ENCODE data around the gene WDR6.

WDR6 gene

GRCh38 chr3:49013738-49014660 is 6.8 kb downstream of the WDR6 start:
- H3K36me3 Mint-ChIP-seq (ENCODE audit: insufficient read depth) = peaks cover 49% of the 10 kb centered on the region
- no peak overlapping the region for H3K4me3 Mint-ChIP-seq
- ATAC-seq (replicated peaks) (peak; percentile 26), DNase-seq (no peak)
- peaks cover 18 to 38% of the 10 kb centered on the region in 2 donors for H3K4me1 Mint-ChIP-seq (ENCODE audit: low read depth in 2 of 2)
- H3K27ac Mint-ChIP-seq = no peak overlapping the region
- no peaks in the 10 kb centered on the region for H3K9me3 Mint-ChIP-seq
- H3K27me3 Mint-ChIP-seq = no peaks in the 10 kb centered on the region

- H3K27me3 Mint-ChIP-seq = no peaks in the 10 kb centered on the region
- no peak for DNase-seq
- no peak overlapping the region for H3K4me3 Mint-ChIP-seq
- ATAC-seq (replicated peaks) = no peak
- H3K9me3 Mint-ChIP-seq = no peaks in the 10 kb centered on the region
- peaks cover 12 to 35% of the 10 kb centered on the region in 2 donors for H3K4me1 Mint-ChIP-seq (ENCODE audit: low read depth in 2 of 2)
- H3K27ac Mint-ChIP-seq = peak overlapping the region in 1 of 2 donors; percentile 84
- H3K36me3 Mint-ChIP-seq (ENCODE audit: insufficient read depth) = peaks cover 45% of the 10 kb centered on the region
Observed at GRCh38 chr3:49015072-49015471, 7.9 kb downstream of the WDR6 start.

GRCh38 chr3:49015765-49016164 is 8.6 kb downstream of the WDR6 start:
- Mint-ChIP-seq H3K27ac (peak overlapping the region in 1 of 2 donors; percentile 84), H3K36me3 (ENCODE audit: insufficient read depth) (peaks cover 45% of the 10 kb centered on the region)

GRCh38 chr3:49016414-49017228 is 9.4 kb downstream of the WDR6 start:
- H3K4me3 Mint-ChIP-seq = peak overlapping the region in 1 of 2 donors; percentile 91
- peaks cover 12 to 41% of the 10 kb centered on the region in 2 donors for H3K4me1 Mint-ChIP-seq (ENCODE audit: low read depth in 2 of 2)
- DNase-seq = no peak
- no peak for ATAC-seq (replicated peaks)
- peak overlapping the region; percentile 76 to 83 for H3K27ac Mint-ChIP-seq
- H3K27me3 Mint-ChIP-seq = no peaks in the 10 kb centered on the region
- no peaks in the 10 kb centered on the region for H3K9me3 Mint-ChIP-seq
- H3K36me3 Mint-ChIP-seq (ENCODE audit: insufficient read depth) = peaks cover 47% of the 10 kb centered on the region

More at GRCh38 chr3:49015765-49016164, 8.6 kb downstream of the WDR6 start:
- Mint-ChIP-seq H3K4me3 (peak overlapping the region in 1 of 2 donors; percentile 36), H3K4me1 (ENCODE audit: low read depth in 2 of 2) (peaks cover 15 to 41% of the 10 kb centered on the region in 2 donors), H3K9me3 (no peaks in the 10 kb centered on the region), H3K27me3 (no peaks in the 10 kb centered on the region)
- no peak for DNase-seq
- no peak for ATAC-seq (replicated peaks)

GRCh38 chr3:49017229-49017970 is 10.2 kb downstream of the WDR6 start:
- no peaks in the 10 kb centered on the region for H3K9me3 Mint-ChIP-seq
- H3K36me3 Mint-ChIP-seq (ENCODE audit: insufficient read depth) = peaks cover 46% of the 10 kb centered on the region
- peak overlapping the region; percentile 86 to 91 for H3K4me3 Mint-ChIP-seq
- H3K27me3 Mint-ChIP-seq = no peaks in the 10 kb centered on the region
- ATAC-seq (replicated peaks) (no peak), DNase-seq (no peak)
- peak overlapping the region; percentile 76 to 83 for H3K27ac Mint-ChIP-seq
- H3K4me1 Mint-ChIP-seq (ENCODE audit: low read depth in 2 of 2) = peaks cover 8 to 43% of the 10 kb centered on the region in 2 donors

GRCh38 chr3:49017971-49018706 is 10.9 kb downstream of the WDR6 start, which contains the start of gene DALRD3:
Gene DALRD3, minus strand, starts transcription at chr3:49018580. Its CDS starts 16 bp downstream, at chr3:49018564.
- DNase-seq (peak in 2 of 3 experiments; percentile 54 to 57), ATAC-seq (replicated peaks) (peak; percentile 23)
- Mint-ChIP-seq H3K27ac (peak within 1 kb of the TSS; percentile 76 to 83), H3K9me3 (no peaks in the 10 kb centered on the region), H3K4me3 (peak within 1 kb of the TSS; percentile 91 to 96), H3K4me1 (ENCODE audit: low read depth in 2 of 2) (peaks cover 13 to 48% of the 10 kb centered on the region in 2 donors), H3K36me3 (ENCODE audit: insufficient read depth) (peaks cover 47% of the 10 kb centered on the region), H3K27me3 (no peaks in the 10 kb centered on the region)

- peaks cover 14 to 43% of the 10 kb centered on the region in 2 donors for H3K4me1 Mint-ChIP-seq (ENCODE audit: low read depth in 2 of 2)
- no peaks in the 10 kb centered on the region for H3K27me3 Mint-ChIP-seq
Observed at GRCh38 chr3:49018707-49019006, 11.5 kb downstream of the WDR6 start.

GRCh38 chr3:49019941-49020329 is 12.7 kb downstream of the WDR6 start:
- Mint-ChIP-seq H3K4me1 (ENCODE audit: low read depth in 2 of 2) (peaks cover 14 to 38% of the 10 kb centered on the region in 2 donors), H3K36me3 (ENCODE audit: insufficient read depth) (peaks cover 53% of the 10 kb centered on the region)
- no peak for ATAC-seq (replicated peaks)

More at GRCh38 chr3:49018707-49019006, 11.5 kb downstream of the WDR6 start:
- no peak for DNase-seq
- Mint-ChIP-seq H3K27ac (peak overlapping the region; percentile 76 to 83), H3K9me3 (no peaks in the 10 kb centered on the region), H3K36me3 (ENCODE audit: insufficient read depth) (peaks cover 50% of the 10 kb centered on the region), H3K4me3 (peak overlapping the region; percentile 86 to 91)
- ATAC-seq (replicated peaks) = no peak

GRCh38 chr3:49020330-49021212 is 13.4 kb downstream of the WDR6 start:
- H3K9me3 Mint-ChIP-seq = no peaks in the 10 kb centered on the region
- peak overlapping the region; percentile 94 to 98 for H3K27ac Mint-ChIP-seq
- peaks cover 19 to 37% of the 10 kb centered on the region in 2 donors for H3K4me1 Mint-ChIP-seq (ENCODE audit: low read depth in 2 of 2)
- H3K4me3 Mint-ChIP-seq = peak overlapping the region; percentile 91 to 96
- H3K36me3 Mint-ChIP-seq (ENCODE audit: insufficient read depth) = peaks cover 53% of the 10 kb centered on the region
- DNase-seq (no peak), ATAC-seq (replicated peaks) (no peak)
- H3K27me3 Mint-ChIP-seq = no peaks in the 10 kb centered on the region

More at GRCh38 chr3:49019941-49020329, 12.7 kb downstream of the WDR6 start:
- no peak for DNase-seq
- Mint-ChIP-seq H3K4me3 (peak overlapping the region; percentile 91 to 96), H3K27me3 (no peaks in the 10 kb centered on the region), H3K9me3 (no peaks in the 10 kb centered on the region), H3K27ac (peak overlapping the region; percentile 94 to 98)

- Mint-ChIP-seq H3K4me1 (ENCODE audit: low read depth in 2 of 2) (peaks cover 22 to 40% of the 10 kb centered on the region in 2 donors), H3K27me3 (no peaks in the 10 kb centered on the region), H3K36me3 (ENCODE audit: insufficient read depth) (peaks cover 60% of the 10 kb centered on the region), H3K27ac (peak overlapping the region; percentile 94 to 98), H3K9me3 (no peaks in the 10 kb centered on the region), H3K4me3 (peak overlapping the region; percentile 91 to 96)
- DNase-seq = peak; percentile 98 to 99 (median 98)
- ATAC-seq (replicated peaks) = peak; percentile 75
Observed at GRCh38 chr3:49021213-49021812, 14.1 kb downstream of the WDR6 start.

All from effector memory CD8-positive, alpha-beta T cell (primary cell).